NCI-H1105 treated with DMSO at 0.1 percent for 48 hours (cell line): Measurements from ENCODE around the gene PRELP.
"Not testable (repeated sequence)": the region's sequence is repeated elsewhere in the genome, so short reads cannot be mapped to it uniquely, and the experiment has no call there.

Source experiments
- DNase-seq: peaks from one replicate; lab custom pipeline; 2025; lab: John Stamatoyannopoulos, UW

Gene PRELP

GRCh38 chr1:203475012-203475981 is at the start of gene PRELP:
PRELP (plus strand) TSS chr1:203475806; CDS start chr1:203483185, 7,379 bp downstream.
- peak; percentile 73 for DNase-seq

GRCh38 chr1:203426366-203426765 is 49.2 kb upstream of the PRELP start:
- no peak for DNase-seq

DNA sequence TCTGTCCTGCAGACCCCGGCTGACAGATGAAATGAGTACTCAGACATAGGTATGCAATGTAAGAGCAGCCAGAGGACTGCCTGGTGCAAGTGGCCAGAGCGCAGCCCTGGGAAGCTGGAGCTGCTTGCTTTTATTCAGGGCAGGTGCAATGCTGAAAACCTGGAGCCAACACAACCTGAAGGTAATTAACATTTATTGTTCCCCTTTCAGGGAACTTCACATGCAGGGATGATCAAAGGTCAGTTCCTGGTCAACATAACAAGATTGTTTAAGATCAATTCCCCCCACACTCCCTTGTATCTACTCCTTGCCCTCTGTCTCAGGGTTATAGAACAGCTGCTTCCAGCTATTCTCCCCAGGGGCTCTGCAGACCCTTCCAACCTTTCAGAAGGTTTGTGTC is 48.7 kb upstream of the PRELP start:
- DNase-seq = no peak

- no peak for DNase-seq
Measured at GRCh38 chr1:203427451-203427850, 48.2 kb upstream of the PRELP start.

- peak; percentile 91 for DNase-seq
Measured at GRCh38 chr1:203428981-203429599, 46.5 kb upstream of the PRELP start.

- no peak for DNase-seq
Measured at GRCh38 chr1:203435615-203436014, 40.0 kb upstream of the PRELP start.

GRCh38 chr1:203437696-203438315 is 37.8 kb upstream of the PRELP start:
- no peak for DNase-seq

DNA sequence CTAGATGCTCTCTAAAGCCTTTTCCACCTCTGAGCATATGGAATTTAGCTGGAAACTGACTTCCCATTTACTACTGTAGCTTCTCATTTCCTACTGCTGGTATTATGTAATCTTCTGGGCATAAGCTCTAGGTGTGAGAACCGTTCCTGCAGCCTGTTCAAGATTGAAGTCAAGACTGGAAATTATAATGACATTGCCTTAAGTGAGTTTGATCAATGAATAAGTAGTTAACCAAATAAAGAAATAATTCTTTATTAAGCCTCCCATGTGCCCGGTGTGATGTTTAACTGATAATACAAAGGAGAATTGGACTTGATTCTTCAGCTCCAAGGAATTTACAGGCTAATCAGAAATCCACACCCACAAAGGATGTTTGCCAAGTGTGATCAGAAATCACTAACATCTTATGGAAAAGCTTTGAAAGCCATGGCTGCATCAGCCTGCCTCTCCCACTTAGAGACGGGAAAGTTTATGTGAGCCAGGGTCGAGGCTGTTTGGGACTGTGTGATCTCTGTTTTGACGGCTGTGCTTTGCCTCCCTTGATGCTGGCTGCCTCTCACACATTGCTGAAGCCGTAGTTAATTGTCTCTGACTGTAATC is 36.4 kb upstream of the PRELP start:
- DNase-seq = no peak

- peak; percentile 24 for DNase-seq
Measured at GRCh38 chr1:203440771-203441170, 34.8 kb upstream of the PRELP start.

- DNase-seq = no peak
Measured at GRCh38 chr1:203441766-203442165, 33.8 kb upstream of the PRELP start.

GRCh38 chr1:203442821-203443220 is 32.8 kb upstream of the PRELP start:
- no peak for DNase-seq

DNA sequence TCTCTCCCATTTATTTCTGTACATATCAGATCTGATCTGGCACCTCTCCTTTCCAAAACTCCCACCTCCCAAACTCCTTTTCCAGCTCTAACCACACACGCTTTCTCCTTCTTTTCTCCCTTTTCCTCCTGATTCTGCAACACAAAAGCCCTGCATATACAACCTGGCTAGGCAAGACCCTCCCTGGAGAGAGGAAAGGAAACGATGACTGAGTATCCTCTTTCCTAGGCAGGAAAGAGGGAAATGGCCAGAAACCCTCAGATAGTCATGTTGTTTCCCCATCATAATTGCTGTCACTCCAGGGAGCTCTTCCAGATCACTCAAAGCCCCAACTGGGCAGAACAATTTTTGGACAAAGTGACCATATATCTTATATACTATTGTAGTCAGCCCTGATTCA is 32.3 kb upstream of the PRELP start:
- DNase-seq = no peak

DNA sequence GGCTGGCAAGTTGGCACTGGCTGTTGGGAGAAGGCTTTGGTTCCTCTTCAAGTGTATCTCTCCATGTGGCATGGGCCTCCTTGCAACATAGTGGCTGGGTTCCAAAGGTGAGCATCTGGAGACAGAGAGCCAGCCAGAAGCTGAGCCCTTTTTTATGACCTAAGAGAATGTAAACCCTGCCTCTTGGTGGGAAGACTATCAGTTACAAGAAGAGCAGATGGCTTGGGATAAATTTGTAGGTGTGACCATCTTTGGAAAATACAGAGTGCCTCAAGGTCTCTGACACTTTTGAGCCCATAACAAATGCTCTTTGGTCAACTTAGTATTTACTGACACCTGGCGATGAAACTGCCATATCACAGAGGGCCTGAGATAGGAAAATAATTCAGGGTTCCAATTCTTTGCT is 31.4 kb upstream of the PRELP start:
- DNase-seq = no peak

- no peak for DNase-seq
Measured at GRCh38 chr1:203447151-203447550, 28.5 kb upstream of the PRELP start.

DNA sequence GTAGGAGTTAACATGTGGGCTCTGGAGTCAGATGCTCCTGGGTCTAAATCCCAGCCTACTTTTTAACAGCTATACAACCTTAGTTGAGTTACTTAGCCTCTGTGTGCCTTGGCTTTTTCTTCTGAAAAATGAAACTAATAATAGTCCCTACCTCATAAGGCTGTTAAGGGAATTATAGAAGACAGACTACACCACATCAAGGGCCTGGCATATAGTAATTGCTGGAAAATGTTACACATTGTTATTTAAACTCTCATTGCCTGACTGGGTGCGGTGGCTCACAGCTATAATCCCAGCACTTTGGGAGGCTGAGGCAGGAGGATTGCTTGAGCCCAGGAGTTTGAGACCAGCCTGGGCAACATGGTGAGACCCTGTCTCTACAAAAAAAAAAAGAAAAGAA is 28.0 kb upstream of the PRELP start:
- not testable (repeated sequence) for DNase-seq

- no peak for DNase-seq
Measured at GRCh38 chr1:203448521-203449061, 27.0 kb upstream of the PRELP start.

GRCh38 chr1:203450001-203450400 is 25.6 kb upstream of the PRELP start:
- DNase-seq = no peak

DNA sequence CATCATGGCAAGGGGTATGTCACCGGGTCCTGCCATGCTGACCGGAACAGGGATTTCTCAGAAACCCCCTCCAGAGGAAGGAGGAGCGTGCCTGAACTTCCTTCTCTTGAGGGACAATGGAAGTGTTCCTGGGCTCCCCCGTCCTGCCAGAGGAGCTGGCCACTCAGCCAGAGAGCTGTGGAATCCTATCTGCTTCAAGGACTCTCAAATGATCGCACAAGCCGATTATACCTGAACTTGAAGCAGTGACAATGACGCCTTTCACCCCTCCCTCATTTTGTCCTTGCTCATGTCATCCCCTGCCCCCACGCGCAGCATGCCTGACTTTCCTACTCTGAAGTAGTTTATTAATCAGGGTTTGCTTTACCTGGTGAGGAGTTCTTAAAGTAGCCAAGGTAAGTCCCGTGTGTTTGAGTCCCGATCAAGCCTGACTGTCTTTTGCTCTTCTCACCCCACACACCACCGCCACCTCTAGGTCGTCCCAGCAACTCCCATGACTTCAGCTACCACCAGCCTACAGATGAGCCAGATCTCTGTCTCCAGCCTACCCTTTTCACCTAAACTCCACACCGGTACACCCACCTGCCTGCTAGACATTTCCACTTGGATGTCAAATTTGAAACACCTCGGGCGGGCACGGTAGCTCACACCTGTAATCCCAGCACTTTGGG is 25.0 kb upstream of the PRELP start:
- no peak for DNase-seq

GRCh38 chr1:203451836-203452784 is 23.5 kb upstream of the PRELP start:
- DNase-seq = no peak

GRCh38 chr1:203453016-203453415 is 22.6 kb upstream of the PRELP start:
- DNase-seq = no peak
